ENCODE measurements around the gene TPP2. TPM values are rescaled to one million over a fixed set of nuclear protein-coding genes. Genes with fewer than 3 reads are reported as not detected.
A peak's percentile ranks its signal among the peaks of the same experiment; 100 is the strongest.

Gene TPP2
- total RNA-seq, 4 donors from 2014 or later, result 38.2 to 78.2 (median 68.1) TPM

DNA sequence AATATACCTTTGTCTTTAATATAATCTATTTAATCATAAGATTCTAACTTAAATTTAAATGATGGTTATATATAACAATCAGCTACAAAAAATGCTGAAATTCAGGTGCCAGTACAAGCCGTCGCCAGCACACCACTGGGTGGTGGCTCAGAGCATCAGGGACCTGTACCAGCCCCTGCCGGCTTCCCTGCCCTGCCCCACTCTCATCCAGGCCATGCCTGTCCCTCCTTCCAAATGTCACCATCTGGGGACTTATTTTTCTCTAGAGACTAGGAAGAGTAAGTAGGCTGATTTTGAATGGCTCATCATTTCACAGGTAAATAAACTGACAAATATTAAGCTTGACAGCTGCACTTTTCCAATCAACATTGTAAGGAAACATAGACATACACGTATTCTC is 96.5 kb downstream of the TPP2 start:
- in situ Hi-C loops (cut with MboI; ENCODE audit: low sequenced_read_pairs in 4 of 4), result no loop called here
- H3K4me3 ChIP-seq, result no peak overlapping the region
- TF ChIP-seq, protein P1, sequence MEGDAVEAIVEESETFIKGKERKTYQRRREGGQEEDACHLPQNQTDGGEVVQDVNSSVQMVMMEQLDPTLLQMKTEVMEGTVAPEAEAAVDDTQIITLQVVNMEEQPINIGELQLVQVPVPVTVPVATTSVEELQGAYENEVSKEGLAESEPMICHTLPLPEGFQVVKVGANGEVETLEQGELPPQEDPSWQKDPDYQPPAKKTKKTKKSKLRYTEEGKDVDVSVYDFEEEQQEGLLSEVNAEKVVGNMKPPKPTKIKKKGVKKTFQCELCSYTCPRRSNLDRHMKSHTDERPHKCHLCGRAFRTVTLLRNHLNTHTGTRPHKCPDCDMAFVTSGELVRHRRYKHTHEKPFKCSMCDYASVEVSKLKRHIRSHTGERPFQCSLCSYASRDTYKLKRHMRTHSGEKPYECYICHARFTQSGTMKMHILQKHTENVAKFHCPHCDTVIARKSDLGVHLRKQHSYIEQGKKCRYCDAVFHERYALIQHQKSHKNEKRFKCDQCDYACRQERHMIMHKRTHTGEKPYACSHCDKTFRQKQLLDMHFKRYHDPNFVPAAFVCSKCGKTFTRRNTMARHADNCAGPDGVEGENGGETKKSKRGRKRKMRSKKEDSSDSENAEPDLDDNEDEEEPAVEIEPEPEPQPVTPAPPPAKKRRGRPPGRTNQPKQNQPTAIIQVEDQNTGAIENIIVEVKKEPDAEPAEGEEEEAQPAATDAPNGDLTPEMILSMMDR (IDR thresholded peaks at IDR 0.05 in 4 of 5, conservative IDR thresholded peaks at IDR 0.05 in 1 of 5), result no peak
- no peak for TF ChIP-seq POLR2A (IDR thresholded peaks at IDR 0.05)

GRCh38 chr13:102693776-102694175 is 97.0 kb downstream of the TPP2 start:
- H3K9me3 ChIP-seq, result no peaks in the 10 kb centered on the region
- intact Hi-C loops (cut with DNase I; ENCODE audit: low total_unique reads), result no loop called here
- H3K27ac ChIP-seq, result peak overlapping the region; percentile 44 to 82 (median 77)
- DNase-seq, result no peak
- in situ Hi-C loops (cut with MboI; ENCODE audit: low sequenced_read_pairs in 4 of 4), result no loop called here
- no peaks in the 10 kb centered on the region for H3K27me3 ChIP-seq
- H3K36me3 ChIP-seq, result no peaks in the 10 kb centered on the region
- H3K4me3 ChIP-seq, result no peak overlapping the region
- TF ChIP-seq, protein P1 (IDR thresholded peaks at IDR 0.05 in 4 of 5, conservative IDR thresholded peaks at IDR 0.05 in 1 of 5), result no peak
- no peak for TF ChIP-seq POLR2A (IDR thresholded peaks at IDR 0.05)
- H3K4me1 ChIP-seq, result peaks cover 27 to 29% of the 10 kb centered on the region in 2 donors
- no peak for ATAC-seq

More for the DNA sequence above, 96.5 kb downstream of the TPP2 start:
- DNase-seq (no peak), ATAC-seq (peak in 1 of 2 donors; percentile 22)
- no peaks in the 10 kb centered on the region for H3K27me3 ChIP-seq
- peaks cover 27 to 29% of the 10 kb centered on the region in 2 donors for H3K4me1 ChIP-seq
- no peaks in the 10 kb centered on the region for H3K9me3 ChIP-seq
- H3K27ac ChIP-seq, result peak overlapping the region; percentile 11 to 82 (median 77)
- no peaks in the 10 kb centered on the region for H3K36me3 ChIP-seq
- intact Hi-C loops (cut with DNase I; ENCODE audit: low total_unique reads), result no loop called here

- TF ChIP-seq, protein P1 (IDR thresholded peaks at IDR 0.05 in 4 of 5, conservative IDR thresholded peaks at IDR 0.05 in 1 of 5), result no peak
- TF ChIP-seq POLR2A (IDR thresholded peaks at IDR 0.05), result no peak
- in situ Hi-C loops (cut with MboI; ENCODE audit: low sequenced_read_pairs in 4 of 4), result no loop called here
- Histone ChIP-seq H3K4me3 (no peak within 1 kb of the TSS), H3K4me1 (peaks cover 35 to 38% of the 10 kb centered on the region in 2 donors), H3K27me3 (no peaks in the 10 kb centered on the region), H3K9me3 (no peaks in the 10 kb centered on the region), H3K36me3 (no peaks in the 10 kb centered on the region), H3K27ac (peak within 1 kb of the TSS; percentile 57 to 82 (median 77))
- ATAC-seq, result no peak
- DNase-seq, result no peak
- intact Hi-C loops (cut with DNase I; ENCODE audit: low total_unique reads), result no loop called here
Observed at GRCh38 chr13:102694937-102695336, 98.2 kb downstream of the TPP2 start, which contains the start of gene METTL21C. METTL21C (minus strand) TSS chr13:102695044; CDS start chr13:102694498, 546 bp downstream.

DNA sequence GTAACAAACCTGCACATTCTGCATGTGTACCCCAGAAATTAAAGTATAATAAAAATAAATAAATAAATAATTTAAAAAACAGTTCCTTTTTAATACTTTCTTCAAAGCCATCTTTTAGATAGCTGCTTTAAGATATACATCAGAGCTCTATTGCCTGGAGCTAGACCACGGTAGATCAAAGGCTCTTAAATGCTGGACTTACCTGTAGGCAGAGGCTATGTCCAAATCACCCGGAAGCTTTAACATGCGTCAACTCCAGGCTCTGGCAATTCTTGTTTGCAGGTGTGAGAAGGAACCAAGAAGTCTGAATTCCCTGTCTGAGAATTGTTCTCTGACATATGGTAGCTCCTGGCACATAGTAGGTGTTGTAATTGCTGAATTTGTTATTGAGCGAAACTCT is 99.7 kb downstream of the TPP2 start:
- DNase-seq, result no peak
- no peak for TF ChIP-seq POLR2A (IDR thresholded peaks at IDR 0.05)
- TF ChIP-seq, protein P1 (IDR thresholded peaks at IDR 0.05 in 4 of 5, conservative IDR thresholded peaks at IDR 0.05 in 1 of 5), result no peak
- no peaks in the 10 kb centered on the region for H3K9me3 ChIP-seq
- no peaks in the 10 kb centered on the region for H3K36me3 ChIP-seq
- H3K4me3 ChIP-seq, result no peak overlapping the region
- in situ Hi-C loops (cut with MboI; ENCODE audit: low sequenced_read_pairs in 4 of 4), result no loop called here
- H3K27me3 ChIP-seq, result no peaks in the 10 kb centered on the region
- H3K4me1 ChIP-seq, result peaks cover 50 to 51% of the 10 kb centered on the region in 2 donors
- intact Hi-C loops (cut with DNase I; ENCODE audit: low total_unique reads), result no loop called here
- H3K27ac ChIP-seq, result peak overlapping the region in 1 of 4 donors; percentile 3
- no peak for ATAC-seq

DNA sequence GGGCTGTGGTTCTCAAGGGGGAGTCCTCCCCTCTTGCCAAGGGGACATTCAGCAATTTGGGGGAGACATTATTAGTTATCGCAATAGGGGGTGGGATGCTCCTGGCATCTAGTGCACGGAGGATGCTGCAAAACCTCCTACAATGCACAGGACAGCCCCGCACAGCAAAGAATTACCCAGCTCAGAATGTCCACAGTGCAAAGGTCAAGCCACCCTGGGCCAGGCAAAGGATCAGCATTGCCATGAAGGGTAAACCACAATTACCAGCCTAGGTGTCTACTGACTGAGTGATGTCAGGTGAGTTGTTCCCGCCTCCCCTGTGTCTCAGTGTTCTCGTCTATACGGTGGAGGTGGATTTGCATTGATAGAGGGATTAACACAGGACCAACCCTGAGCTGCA is 100.5 kb downstream of the TPP2 start:
- TF ChIP-seq, protein P1 (IDR thresholded peaks at IDR 0.05 in 4 of 5, conservative IDR thresholded peaks at IDR 0.05 in 1 of 5), result no peak
- no peak for TF ChIP-seq POLR2A (IDR thresholded peaks at IDR 0.05)
- H3K27me3 ChIP-seq, result no peaks in the 10 kb centered on the region
- H3K36me3 ChIP-seq, result no peaks in the 10 kb centered on the region
- no peak overlapping the region for H3K4me3 ChIP-seq
- intact Hi-C loops (cut with DNase I; ENCODE audit: low total_unique reads), result no loop called here
- ATAC-seq (no peak), DNase-seq (no peak)
- no peaks in the 10 kb centered on the region for H3K9me3 ChIP-seq
- in situ Hi-C loops (cut with MboI; ENCODE audit: low sequenced_read_pairs in 4 of 4), result no loop called here
- H3K4me1 ChIP-seq, result peaks cover 44 to 46% of the 10 kb centered on the region in 2 donors
- peak overlapping the region in 1 of 4 donors; percentile 89 for H3K27ac ChIP-seq
